GM12878 (cell line): ENCODE data around the gene MAFB. TPM values are rescaled to one million over a fixed set of nuclear protein-coding genes. Genes with fewer than 3 reads are reported as not detected.

Source experiments
- ATAC-seq: fragments of 200-7000 bp; cut with Tn5 transposase; 3 replicates; pipeline ENCODE4 v1.9.1; 2020; ENCODE audit warnings: mild to moderate bottlenecking, moderate library complexity
- BruUV-seq: library from RNA; stranded (reverse); fragments of 400-500 nt; replicated peaks from 2 replicates; lab custom pipeline; 2021; lab: Mats Ljungman, UMichigan
- CTCF ChIA-PET: fragments of 300-600 bp; sonication (Branson Sonifier 250); formaldehyde crosslinking; extraction: SDS; loops from one replicate; lab custom pipeline; 2021; ENCODE audit warnings: inconsistent platforms; lab: Yijun Ruan, JAX
- POLR2A ChIA-PET: fragments of 350-600 bp; formaldehyde crosslinking; extraction: SDS; loops from one replicate; lab custom pipeline; 2021; ENCODE audit warnings: inconsistent platforms; lab: Charles Lee
- RAD21 ChIA-PET: fragments of 300-600 bp; sonication (Branson Sonifier 250); formaldehyde crosslinking; loops from one replicate; lab custom pipeline; 2023; ENCODE audit warnings: antibody characterized with exemption; ENCODE audit not compliant: unreplicated experiment; lab: Charles Lee
- SMC1A ChIA-PET: fragments of 300-600 bp; sonication (Branson Sonifier 250); formaldehyde crosslinking; loops from one replicate; lab custom pipeline; 2023; ENCODE audit not compliant: unreplicated experiment, uncharacterized antibody; lab: Charles Lee
- DNase-seq: peaks from one replicate; pipeline ENCODE4 v3.0.0-alpha.2; 2011; ENCODE audit warnings: low read depth, low spot score
- FAIRE-seq: peaks from 3 replicates; lab custom pipeline; 2011; peaks lifted over from hg19 to GRCh38; lab: Jason Lieb, UNC
- H2AFZ ChIP-seq: 2 replicates; pipeline ENCODE4 v1.6.0; 2011; ENCODE audit warnings: low read depth, low read length, control low read depth; ENCODE audit not compliant: control insufficient read depth
- H3K27ac ChIP-seq: 2 replicates; pipeline ENCODE4 v1.5.1; 2011; ENCODE audit warnings: control low read depth; ENCODE audit not compliant: control insufficient read depth, insufficient read depth
- H3K27me3 ChIP-seq, 2 experiments: replicated peaks in 1 of 2; 2 replicates each; pipeline versions ENCODE4 v1.6.0 to v1.6.1; 2011; ENCODE audit warnings: low read length in 1 of 2; ENCODE audit not compliant: control insufficient read depth in 2 of 2, insufficient read depth in 2 of 2
- H3K36me3 ChIP-seq, 2 experiments: 2 replicates each; pipeline ENCODE4 v1.5.1; 2011; ENCODE audit warnings: low read length in 1 of 2; ENCODE audit not compliant: control insufficient read depth in 2 of 2, insufficient read depth in 2 of 2
- H3K4me1 ChIP-seq: 2 replicates; pipeline ENCODE4 v1.6.1; 2011; ENCODE audit warnings: mild to moderate bottlenecking, low read length, moderate library complexity, mixed read lengths; ENCODE audit not compliant: control insufficient read depth, insufficient read depth
- H3K4me2 ChIP-seq: 2 replicates; pipeline ENCODE4 v1.6.0; 2011; ENCODE audit warnings: control low read depth; ENCODE audit not compliant: control insufficient read depth, insufficient read depth
- H3K4me3 ChIP-seq: fragments of 200-600 bp; sonication (generic); 2 replicates; pipeline ENCODE4 v1.5.1; 2016
- H3K79me2 ChIP-seq: 2 replicates; pipeline ENCODE4 v1.6.0; 2011; ENCODE audit warnings: low read length; ENCODE audit not compliant: control insufficient read depth, insufficient read depth
- H3K9ac ChIP-seq: 2 replicates; pipeline ENCODE4 v1.8.0; 2011; ENCODE audit warnings: low read length, control low read depth, mixed read lengths; ENCODE audit not compliant: control insufficient read depth, insufficient read depth
- H3K9me3 ChIP-seq: replicated peaks from 3 replicates; pipeline ENCODE4 v1.5.1; 2011; ENCODE audit warnings: mild to moderate bottlenecking, low read length; ENCODE audit not compliant: control insufficient read depth, insufficient read depth
- H4K20me1 ChIP-seq: 2 replicates; pipeline ENCODE4 v1.6.0; 2011; ENCODE audit not compliant: control insufficient read depth, insufficient read depth
- EED ChIP-seq: sonication (generic); IDR thresholded peaks from 2 replicates; pipeline ENCODE4 v1.6.1; 2016; ENCODE audit warnings: antibody characterized with exemption, low read depth
- PAX8 ChIP-seq: fragments of 450-650 bp; IDR thresholded peaks from 2 replicates; pipeline ENCODE4 v1.6.1; 2017; ENCODE audit warnings: mild to moderate bottlenecking, moderate library complexity
- PBX3 ChIP-seq: IDR thresholded peaks from 2 replicates; pipeline ENCODE4 v1.6.1; 2011; ENCODE audit warnings: mild to moderate bottlenecking, low read depth, low read length, moderate library complexity; ENCODE audit not compliant: insufficient replicate concordance
- STAT1 ChIP-seq: fragments of 450-650 bp; conservative IDR thresholded peaks from 2 replicates; pipeline ENCODE4 v1.6.1; 2014; ENCODE audit warnings: antibody characterized with exemption, mild to moderate bottlenecking
- WGBS: methylation state at CpG from one replicate; pipeline ENCODE4 v1.1.6; 2016; ENCODE audit warnings: low lambda C conversion rate; ENCODE audit not compliant: insufficient replicate concordance, insufficient coverage; ENCODE audit errors: missing lambda C conversion rate; 5-methylcytosine and 5-hydroxymethylcytosine counted together
- in situ Hi-C: fragments of 300-500 bp; cut with MboI; formaldehyde crosslinking; loops from 9 replicates; pipeline ENCODE4 v1.14.3; 2018; ENCODE audit warnings: mixed read lengths
- intact Hi-C: fragments of 100-400 bp; cut with micrococcal nuclease; formaldehyde crosslinking; loops from one replicate; pipeline ENCODE4 v1.14.2; 2022; ENCODE audit not compliant: unreplicated experiment
- polyA plus RNA-seq, 11 experiments: library from polyadenylated mRNA; depleted of rRNA in 4 of 11; unstranded in 6 of 11; stranded (reverse) in 5 of 11; fragments of >200 nt; fragmentation: Nextera tagmentation in 4 of 11; fragmentation: Illumina TruSeq in 1 of 11; extraction: Ambion mirVana in 4 of 11; extraction: Trizol in 1 of 11; gene quantifications; 1 replicate in 1 of 11; 2 replicates in 10 of 11; pipeline versions ENCODE4 v1.2.1 to v1.2.3, GENCODE V29; 2011 to 2016; ENCODE audit warnings: inconsistent platforms in 2 of 11, missing spikeins in 2 of 11, low read depth in 1 of 11
- total RNA-seq, 4 experiments: library from RNA; depleted of rRNA in 3 of 4; stranded (reverse); fragments of >200 nt in 3 of 4; fragmentation: Illumina TruSeq in 1 of 4; extraction: Trizol in 1 of 4; gene quantifications; 2 replicates each; pipeline versions ENCODE4 v1.2.1 to v1.2.3, GENCODE V29; 2013 to 2021

Gene MAFB
- total and polyA plus RNA-seq, 10 of the 15 experiments (the other 5 are each of a cell fraction or from before 2014, with no cell fraction given): 0.01 to 0.08 (median 0.01) TPM; not detected in 7

- TF ChIP-seq PBX3 (no peak), PAX8 (no peak)
Observed at GRCh38 chr20:40704828-40705227, 15.8 kb upstream of the MAFB start (continued).

- ChIA-PET CTCF (interaction anchor here (1.8 kb wide), 1 partner anchor 259 kb away, joined by 6 read pairs; no protein-coding TSS in a partner anchor), SMC1A (interaction anchor here (0.7 kb wide), 1 partner anchor 579 kb away, joined by 3 read pairs; no protein-coding TSS in a partner anchor), POLR2A (no interaction called here), RAD21 (no interaction called here)
- Histone ChIP-seq H3K4me3 (no peak overlapping the region), H3K4me2 (no peak overlapping the region), H3K4me1 (peaks cover 2% of the 10 kb centered on the region; the same call in 1 of the 2 replicates), H3K79me2 (no peaks in the 10 kb centered on the region), H3K36me3 (no peaks in the 10 kb centered on the region), H2AFZ (no peak overlapping the region), H4K20me1 (no peaks in the 10 kb centered on the region), H3K9me3 (no peaks in the 10 kb centered on the region), H3K27me3 (no peaks in the 10 kb centered on the region), H3K27ac (no peak overlapping the region), H3K9ac (no peak overlapping the region)
- ATAC-seq (peak; percentile 40; the same call in 2 of the 3 replicates), DNase-seq (no peak), FAIRE-seq (no peak)
- intact Hi-C loops: no loop called here
- TF ChIP-seq EED (peak; percentile 33; the same call in 1 of the 2 replicates), STAT1 (no peak)
- 38% methylated on average over 8 of the region's 8 CpGs for WGBS
- BruUV-seq: no TSS peak
- in situ Hi-C loops: no loop called here
Observed at GRCh38 chr20:40703975-40704530, 15.0 kb upstream of the MAFB start.
